NT2/D1 (cell line): ENCODE data around the gene PBX1.

Source experiments
- DNase-seq: peaks from one replicate; pipeline ENCODE4 v3.0.0-alpha.2; 2011; ENCODE audit warnings: low read depth, low spot score
- H3K27me3 ChIP-seq: 2 replicates; pipeline ENCODE4 v1.6.0; 2011; ENCODE audit warnings: mild to moderate bottlenecking; ENCODE audit not compliant: insufficient read length, insufficient read depth
- H3K36me3 ChIP-seq: 2 replicates; pipeline ENCODE4 v1.6.1; 2011; ENCODE audit warnings: mild to moderate bottlenecking, low read length, mixed read lengths; ENCODE audit not compliant: insufficient read depth, insufficient read length
- H3K4me1 ChIP-seq: 2 replicates; pipeline ENCODE4 v1.5.1; 2011; ENCODE audit not compliant: insufficient read depth, insufficient read length
- H3K4me3 ChIP-seq: 2 replicates; pipeline ENCODE4 v1.5.1; 2011; ENCODE audit warnings: low read depth; ENCODE audit not compliant: insufficient read length
- H3K9ac ChIP-seq: 2 replicates; pipeline ENCODE4 v1.6.0; 2011; ENCODE audit warnings: low read depth; ENCODE audit not compliant: insufficient read length
- H3K9me3 ChIP-seq: 2 replicates; pipeline ENCODE4 v1.5.1; 2011; ENCODE audit warnings: mild to moderate bottlenecking, low read length; ENCODE audit not compliant: insufficient read depth
- SUZ12 ChIP-seq: IDR thresholded peaks from 2 replicates; pipeline ENCODE4 v1.6.1; 2011; ENCODE audit not compliant: insufficient read length, insufficient read depth; ENCODE audit errors: extremely low read depth
- YY1 ChIP-seq: IDR thresholded peaks from 2 replicates; pipeline ENCODE4 v1.6.1; 2011; ENCODE audit not compliant: insufficient read length, insufficient read depth
- ZNF274 ChIP-seq: IDR thresholded peaks from 2 replicates; pipeline ENCODE4 v1.6.1; 2011; ENCODE audit warnings: mild to moderate bottlenecking, low read depth, low read length

PBX1 gene

GRCh38 chr1:164821648-164822047, 262.7 kb downstream of the PBX1 start:
- peaks cover 29% of the 10 kb centered on the region for H3K36me3 ChIP-seq
- no peak for TF ChIP-seq ZNF274
- TF ChIP-seq YY1, result no peak
- TF ChIP-seq SUZ12, result no peak
- DNase-seq, result no peak

GRCh38 chr1:164823486-164824279, 264.7 kb downstream of the PBX1 start:
- Histone ChIP-seq H3K36me3 (peaks cover 29% of the 10 kb centered on the region), H3K4me1 (no peaks in the 10 kb centered on the region), H3K4me3 (no peak overlapping the region), H3K27me3 (no peaks in the 10 kb centered on the region), H3K9me3 (no peaks in the 10 kb centered on the region), H3K9ac (no peak overlapping the region)
- DNase-seq, result no peak
- TF ChIP-seq SUZ12 (no peak), ZNF274 (no peak), YY1 (no peak)

More at GRCh38 chr1:164821648-164822047, 262.7 kb downstream of the PBX1 start:
- H3K9me3 ChIP-seq, result no peaks in the 10 kb centered on the region
- H3K4me1 ChIP-seq, result no peaks in the 10 kb centered on the region
- no peak overlapping the region for H3K9ac ChIP-seq
- H3K27me3 ChIP-seq, result no peaks in the 10 kb centered on the region
- no peak overlapping the region for H3K4me3 ChIP-seq

GRCh38 chr1:164824542-164824941, 265.6 kb downstream of the PBX1 start:
- Histone ChIP-seq H3K4me3 (no peak overlapping the region), H3K4me1 (no peaks in the 10 kb centered on the region), H3K36me3 (peaks cover 27% of the 10 kb centered on the region), H3K9ac (no peak overlapping the region), H3K9me3 (no peaks in the 10 kb centered on the region), H3K27me3 (no peaks in the 10 kb centered on the region)
- no peak for DNase-seq
- no peak for TF ChIP-seq SUZ12
- TF ChIP-seq ZNF274, result no peak
- no peak for TF ChIP-seq YY1

GRCh38 chr1:164830628-164831027, 271.6 kb downstream of the PBX1 start:
- H3K9ac ChIP-seq, result no peak overlapping the region
- no peaks in the 10 kb centered on the region for H3K9me3 ChIP-seq
- H3K36me3 ChIP-seq, result no peaks in the 10 kb centered on the region
- H3K27me3 ChIP-seq, result no peaks in the 10 kb centered on the region
- H3K4me3 ChIP-seq, result no peak overlapping the region
- no peaks in the 10 kb centered on the region for H3K4me1 ChIP-seq
- no peak for TF ChIP-seq ZNF274
- TF ChIP-seq YY1, result no peak
- TF ChIP-seq SUZ12, result no peak
- no peak for DNase-seq

- Histone ChIP-seq H3K27me3 (no peaks in the 10 kb centered on the region), H3K36me3 (no peaks in the 10 kb centered on the region), H3K4me3 (no peak overlapping the region), H3K9ac (no peak overlapping the region), H3K4me1 (no peaks in the 10 kb centered on the region), H3K9me3 (no peaks in the 10 kb centered on the region)
- no peak for DNase-seq
- TF ChIP-seq SUZ12 (no peak), ZNF274 (no peak), YY1 (no peak)
Measured at GRCh38 chr1:164834641-164835040, 275.7 kb downstream of the PBX1 start.

GRCh38 chr1:164836614-164837018, 277.6 kb downstream of the PBX1 start:
- Histone ChIP-seq H3K9ac (no peak overlapping the region), H3K4me1 (no peaks in the 10 kb centered on the region), H3K4me3 (no peak overlapping the region), H3K36me3 (no peaks in the 10 kb centered on the region), H3K27me3 (no peaks in the 10 kb centered on the region), H3K9me3 (no peaks in the 10 kb centered on the region)
- TF ChIP-seq YY1 (no peak), ZNF274 (no peak), SUZ12 (no peak)
- no peak for DNase-seq

GRCh38 chr1:164838786-164839185, 279.8 kb downstream of the PBX1 start:
- TF ChIP-seq ZNF274 (no peak), YY1 (no peak), SUZ12 (no peak)
- Histone ChIP-seq H3K9ac (no peak overlapping the region), H3K9me3 (no peaks in the 10 kb centered on the region), H3K4me1 (no peaks in the 10 kb centered on the region), H3K27me3 (no peaks in the 10 kb centered on the region), H3K36me3 (no peaks in the 10 kb centered on the region), H3K4me3 (no peak overlapping the region)
- DNase-seq, result no peak

GRCh38 chr1:164840936-164841335, 282.0 kb downstream of the PBX1 start:
- Histone ChIP-seq H3K36me3 (no peaks in the 10 kb centered on the region), H3K9ac (no peak overlapping the region), H3K4me3 (no peak overlapping the region), H3K27me3 (no peaks in the 10 kb centered on the region), H3K9me3 (no peaks in the 10 kb centered on the region), H3K4me1 (no peaks in the 10 kb centered on the region)
- TF ChIP-seq SUZ12 (no peak), ZNF274 (no peak), YY1 (no peak)
- DNase-seq, result no peak
